ENCODE data around the gene SKA3.
"Not testable (repeated sequence)": the region's sequence is repeated elsewhere in the genome, so short reads cannot be mapped to it uniquely, and the experiment has no call there.

The SKA3 gene

DNA sequence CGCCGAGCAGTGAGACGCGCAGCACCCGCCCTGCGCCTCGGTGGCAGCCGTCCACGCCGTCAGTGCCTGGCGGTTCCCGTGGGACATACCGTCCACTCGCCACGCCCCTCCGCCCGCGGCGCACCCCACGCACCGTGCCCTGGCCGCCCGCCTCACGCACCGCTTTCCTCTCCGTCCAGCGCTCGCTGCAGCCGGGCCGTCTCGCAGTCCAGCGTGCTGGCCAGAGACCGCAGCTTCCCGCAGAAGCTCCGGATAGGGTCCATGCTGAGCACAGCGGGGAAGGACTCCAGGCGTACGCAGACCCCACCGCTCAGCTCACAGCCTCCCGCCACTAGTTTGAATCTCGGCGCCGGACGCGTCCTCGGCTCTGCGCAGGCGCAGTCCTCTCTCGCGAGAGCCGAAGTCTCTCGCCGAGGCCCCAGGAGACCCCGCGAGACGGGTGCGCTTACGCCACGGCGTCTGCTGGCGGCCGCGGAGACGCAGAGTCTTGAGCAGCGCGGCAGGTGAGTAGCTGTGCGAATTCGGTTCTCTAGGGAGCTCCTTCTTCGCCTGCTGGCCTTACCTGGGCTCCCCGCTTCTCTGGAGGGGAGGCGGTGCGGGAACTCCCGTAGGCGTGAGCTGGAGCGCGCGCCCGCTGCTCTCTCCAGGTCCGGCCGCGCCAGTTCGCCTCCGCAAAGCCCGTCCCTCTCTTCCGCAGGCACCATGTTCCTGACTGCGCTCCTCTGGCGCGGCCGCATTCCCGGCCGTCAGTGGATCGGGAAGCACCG lies at the start of gene SKA3, which contains the start of gene MRPL57:
Gene SKA3, minus strand, starts transcription at position 338 of the 767 bp plus-strand sequence. Its CDS starts 75 bp downstream, at position 263.
Gene MRPL57, plus strand, starts transcription at position 444 of the 767 bp plus-strand sequence. Its CDS starts 259 bp downstream, at position 703.
- peak; percentile 91 for DNase-seq (ENCODE audit: low read depth)

DNA sequence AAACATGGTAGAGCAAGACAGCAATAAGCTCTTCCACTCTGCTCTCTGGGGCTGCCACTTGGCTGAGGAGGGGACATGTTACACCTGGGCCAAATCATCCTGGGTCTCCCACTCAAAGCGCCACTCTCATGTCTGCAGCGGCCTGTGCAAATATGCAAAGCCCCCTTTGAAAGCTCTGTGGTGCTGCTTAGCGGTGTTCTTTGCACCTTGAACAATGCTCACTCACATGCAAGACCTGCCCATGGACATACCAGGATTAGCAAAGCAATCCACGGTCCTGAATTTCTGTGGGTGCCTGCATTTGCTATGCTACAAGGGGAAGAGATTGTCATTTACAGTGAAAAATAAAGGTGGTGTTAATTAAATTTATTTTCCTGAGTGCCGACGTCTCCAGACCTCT lies 48.7 kb upstream of the SKA3 start:
- DNase-seq (ENCODE audit: low read depth) = no peak

DNA sequence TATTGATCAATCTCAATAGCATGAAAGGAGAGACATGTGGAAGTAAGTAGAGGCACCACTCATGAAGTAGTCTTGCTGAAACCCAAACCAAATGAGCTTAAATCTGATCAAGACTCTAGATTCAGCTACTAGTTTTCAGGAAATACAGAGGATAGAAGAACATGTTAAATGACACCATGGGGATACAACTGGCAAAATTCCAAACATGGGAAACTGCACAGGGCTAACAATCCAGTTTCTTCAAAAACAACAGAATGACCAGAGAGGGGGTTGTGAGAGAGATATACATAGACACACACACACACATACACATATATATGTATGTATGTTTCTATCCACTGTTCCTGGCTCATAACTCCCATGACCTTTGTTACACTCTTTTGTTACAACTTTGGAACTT lies 44.9 kb upstream of the SKA3 start:
- no peak for DNase-seq (ENCODE audit: low read depth)

DNA sequence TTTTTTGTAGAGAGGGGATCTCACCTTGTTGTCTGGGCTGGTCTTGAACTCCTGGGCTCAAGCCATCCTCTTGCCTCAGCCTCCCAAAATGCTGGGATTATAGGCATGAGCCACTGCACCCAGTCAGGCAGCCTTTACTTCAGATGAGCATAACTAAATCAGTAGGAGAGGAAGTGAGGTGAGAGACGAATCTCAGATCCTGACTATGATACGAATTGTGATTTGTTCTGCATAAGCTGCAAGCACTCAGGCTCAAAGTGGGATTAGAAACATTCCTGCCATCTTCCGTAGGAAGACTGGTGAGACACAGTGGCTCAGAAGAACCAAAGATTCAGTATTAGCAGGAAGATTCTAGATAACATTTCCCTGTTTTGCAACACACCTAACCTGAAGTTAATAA lies 43.4 kb upstream of the SKA3 start:
- DNase-seq (ENCODE audit: low read depth) = not testable (repeated sequence)

DNA sequence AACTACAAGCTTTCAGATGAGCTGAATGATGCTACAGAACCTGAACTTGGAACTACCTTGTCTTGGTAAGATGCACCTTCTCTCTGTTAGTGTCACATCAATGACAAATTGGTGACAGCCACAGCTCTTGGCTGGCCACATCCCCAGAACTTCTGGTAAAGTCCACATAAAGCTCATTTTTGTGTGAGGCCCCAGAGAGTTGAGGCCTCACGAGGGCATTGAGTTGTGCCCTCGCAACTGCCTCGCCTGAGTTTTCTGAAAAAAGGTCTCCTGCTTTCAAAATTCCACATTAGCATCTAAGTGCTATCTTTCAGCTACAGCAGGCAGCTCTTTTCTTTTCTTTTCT lies 42.7 kb upstream of the SKA3 start:
- DNase-seq (ENCODE audit: low read depth) = no peak

DNA sequence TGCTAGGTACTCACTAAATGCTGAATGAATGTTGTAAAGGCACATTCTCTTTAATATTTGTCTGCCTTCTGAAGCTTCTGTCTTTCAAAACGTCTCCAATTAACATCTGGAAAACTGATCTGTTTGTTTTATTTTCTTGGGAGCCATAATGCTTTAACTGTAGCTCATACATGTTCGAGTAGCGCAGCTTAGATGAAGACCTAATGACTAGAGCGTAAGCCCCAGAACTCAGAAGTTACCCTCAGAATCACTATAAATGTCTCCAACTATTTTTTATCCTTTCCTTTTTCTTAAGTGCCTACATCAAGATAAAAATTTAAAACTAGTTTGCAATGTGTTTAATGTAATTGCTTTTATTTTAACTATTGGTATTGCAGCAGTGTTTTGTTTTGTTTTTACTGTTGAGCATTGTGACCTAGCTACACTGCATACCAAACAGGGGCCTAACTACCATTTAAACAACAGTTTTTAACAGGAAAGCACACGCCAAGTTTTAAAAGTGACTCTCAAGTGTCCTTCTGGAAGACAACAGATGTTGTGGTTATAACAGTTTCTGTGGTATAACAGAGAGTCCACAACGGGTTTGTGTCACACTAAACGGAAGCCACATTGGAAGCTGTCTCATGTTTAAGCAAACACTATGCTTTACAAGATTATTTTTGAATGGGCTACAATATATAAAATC lies 42.1 kb upstream of the SKA3 start:
- DNase-seq (ENCODE audit: low read depth) = no peak

DNA sequence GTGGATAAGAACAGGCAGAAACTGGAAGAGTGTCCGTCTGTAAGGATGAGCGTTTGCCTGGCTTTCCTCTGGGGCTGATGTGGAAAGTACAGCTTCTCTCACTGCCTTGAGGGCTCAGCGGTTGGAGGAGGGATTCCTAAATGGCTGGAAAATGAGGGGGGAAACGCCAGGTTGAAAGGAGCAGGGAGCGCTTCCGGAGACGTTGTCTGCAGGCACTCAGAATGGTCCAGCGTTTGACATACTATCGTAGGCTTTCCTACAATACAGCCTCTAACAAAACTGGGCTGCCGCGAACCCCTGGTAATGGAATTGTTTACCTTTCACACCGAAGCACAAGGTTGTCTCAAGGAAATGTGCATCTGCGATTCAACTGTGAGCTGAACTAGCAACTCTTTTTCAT lies 40.0 kb upstream of the SKA3 start:
- no peak for DNase-seq (ENCODE audit: low read depth)

DNA sequence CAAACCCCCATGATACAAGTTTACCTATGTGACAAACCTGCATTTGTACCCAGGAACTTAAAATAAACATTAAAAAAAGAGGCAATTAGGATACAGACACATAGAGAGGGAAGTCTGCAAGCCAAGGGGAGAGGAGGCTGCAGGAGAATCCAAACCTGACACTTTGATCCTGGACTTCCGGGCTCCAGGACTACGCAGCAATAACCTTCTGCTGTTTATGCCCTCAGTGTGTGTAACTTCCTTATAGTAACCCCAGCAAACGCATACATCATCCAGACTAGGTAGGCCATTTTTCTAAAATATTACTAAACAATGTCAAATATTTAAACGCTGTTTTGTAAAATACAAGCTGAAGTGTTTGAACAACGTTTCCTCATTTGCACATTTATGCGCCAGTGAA lies 39.1 kb upstream of the SKA3 start:
- not testable (repeated sequence) for DNase-seq (ENCODE audit: low read depth)

DNA sequence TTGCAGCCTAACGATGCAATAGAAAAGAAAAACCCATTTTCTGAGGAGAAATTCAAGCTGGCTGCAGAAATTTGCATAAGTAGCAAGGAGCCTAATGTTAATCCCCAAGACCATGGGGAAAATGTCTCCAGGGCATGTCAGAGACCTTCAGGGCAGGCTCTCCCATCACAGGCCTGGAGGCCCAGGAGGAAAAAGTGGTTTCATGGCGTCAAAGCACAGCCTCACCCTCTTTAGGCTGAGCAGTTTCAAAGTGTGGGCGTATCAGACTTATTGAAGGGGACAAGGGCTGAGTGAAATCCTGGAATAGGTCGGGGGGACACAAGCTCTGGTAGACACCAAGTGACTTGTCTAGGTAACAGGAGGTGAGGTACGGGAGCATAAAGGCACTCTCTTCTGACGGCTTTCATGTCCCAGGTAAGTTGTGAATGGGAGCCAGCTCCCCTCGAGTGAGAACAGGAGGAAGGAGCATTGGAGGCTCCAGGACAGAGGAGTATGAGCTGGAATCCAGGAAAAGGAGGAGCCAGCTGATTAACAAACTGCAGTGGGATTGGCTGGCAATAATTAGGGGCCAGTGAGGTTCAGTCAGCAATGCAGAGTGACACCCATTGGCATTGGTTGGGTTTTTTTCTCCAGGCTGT lies 35.9 kb upstream of the SKA3 start:
- no peak for DNase-seq (ENCODE audit: low read depth)

DNA sequence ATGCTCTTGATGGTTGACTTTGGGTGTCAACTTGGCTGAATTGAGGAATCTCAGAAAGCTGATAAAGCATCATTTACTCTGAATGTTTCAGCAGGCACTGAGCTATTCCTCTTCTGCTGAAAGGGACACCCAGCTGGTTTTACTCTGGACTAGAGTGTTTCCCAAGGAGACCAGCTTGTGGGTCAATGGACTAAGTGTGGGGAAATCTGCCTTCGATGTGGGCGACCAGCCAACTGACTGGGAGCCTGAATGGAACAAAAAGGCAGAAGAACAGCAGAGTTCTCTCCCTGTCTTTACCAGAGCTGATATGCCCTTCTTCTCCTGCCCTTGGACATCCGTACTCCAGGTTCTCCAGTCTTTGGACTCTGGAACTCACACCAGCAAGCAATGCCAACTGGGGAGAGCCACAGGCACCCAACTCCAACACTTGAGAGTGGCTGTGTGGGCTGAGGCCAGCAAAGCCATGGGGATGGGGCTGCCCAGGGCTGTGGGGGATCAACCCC lies 32.4 kb upstream of the SKA3 start:
- no peak for DNase-seq (ENCODE audit: low read depth)

DNA sequence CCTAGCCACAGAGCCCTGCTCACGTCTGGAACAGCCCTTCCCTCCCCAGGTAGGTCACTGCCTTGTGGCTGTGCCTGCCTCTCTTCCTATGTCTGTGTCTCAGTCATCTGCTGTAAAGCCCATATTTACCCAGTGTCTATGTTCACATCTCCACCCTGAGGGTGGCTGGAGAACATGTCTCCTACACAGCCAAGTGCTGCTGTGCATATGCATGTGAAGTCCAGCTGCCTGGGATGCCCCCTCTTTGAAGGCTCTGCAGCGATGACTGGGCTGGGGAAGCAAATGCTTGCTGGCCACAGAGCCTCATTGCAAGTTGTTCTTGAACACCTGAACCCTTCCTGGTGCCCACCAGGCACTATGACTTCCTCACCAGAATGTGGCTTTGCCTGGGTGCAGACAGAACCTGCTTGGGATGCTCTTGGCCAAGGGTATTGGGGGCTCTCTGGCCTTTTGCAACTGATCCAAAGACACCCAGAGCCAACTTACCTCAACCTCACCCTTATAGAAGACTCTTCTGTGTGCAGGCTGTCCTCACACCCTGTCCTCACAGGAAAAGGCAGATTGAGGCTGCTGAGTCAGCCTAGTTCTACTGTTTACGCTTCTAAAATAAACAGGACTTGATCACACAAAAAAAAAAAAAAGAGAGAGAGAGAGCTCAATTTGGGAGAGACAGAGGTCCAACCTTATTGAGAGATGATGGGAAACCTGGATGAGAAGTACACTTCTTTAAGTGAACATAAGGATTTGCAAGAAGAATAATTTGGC lies 26.6 kb upstream of the SKA3 start:
- DNase-seq (ENCODE audit: low read depth) = no peak

DNA sequence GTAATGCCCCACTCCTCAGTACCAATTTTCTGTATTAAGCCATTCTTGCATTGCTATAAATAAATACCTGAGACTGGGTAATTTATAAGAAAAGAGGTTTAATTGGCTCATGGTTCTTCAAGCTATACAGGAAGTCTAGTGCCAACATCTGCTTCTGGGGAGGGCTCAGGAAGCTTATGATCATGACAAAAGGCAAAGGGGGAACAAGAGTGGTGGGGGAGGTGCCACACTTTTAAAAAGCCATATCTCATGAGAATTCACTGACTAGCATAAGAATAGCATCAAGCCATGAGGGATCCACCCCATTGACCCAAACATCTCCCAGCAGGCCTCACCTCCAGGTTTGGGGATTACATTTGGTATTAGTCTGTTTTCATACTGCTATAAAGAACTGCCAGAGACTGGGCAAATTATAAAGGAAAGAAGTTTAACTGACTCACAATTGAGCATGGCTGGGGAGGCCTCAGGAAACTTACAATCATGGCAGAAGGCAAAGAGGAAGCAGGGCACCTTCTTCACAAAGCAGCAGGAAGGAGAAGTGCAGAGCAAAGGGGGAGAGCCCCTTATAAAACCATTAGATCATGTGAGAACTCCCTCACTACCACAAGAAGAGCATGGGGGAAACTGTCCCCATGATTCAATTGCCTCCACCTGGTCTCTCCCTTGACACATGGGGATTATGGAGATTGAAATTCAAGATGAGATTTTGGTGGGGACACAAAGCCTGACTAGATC lies 25.3 kb upstream of the SKA3 start:
- DNase-seq (ENCODE audit: low read depth) = not testable (repeated sequence)

DNA sequence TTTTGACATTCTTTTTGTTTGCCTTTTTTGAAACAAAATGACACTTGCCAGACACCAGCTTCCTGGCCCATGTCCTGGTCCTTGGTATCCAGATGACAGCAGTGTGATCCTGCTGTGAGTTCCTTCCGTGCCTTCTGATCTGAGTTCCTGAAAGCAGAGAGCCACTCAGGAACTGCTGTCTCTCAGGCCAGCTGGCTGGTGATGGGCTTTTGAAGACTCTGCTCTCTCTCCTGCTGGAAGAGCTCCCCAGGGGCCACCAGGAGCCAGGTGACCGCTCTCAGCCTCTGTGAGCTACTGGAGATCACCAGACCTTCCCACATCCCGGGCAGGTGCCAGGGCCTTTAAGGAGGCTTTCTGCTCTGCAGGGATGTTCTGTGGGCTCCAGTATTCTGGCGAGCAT lies 22.0 kb upstream of the SKA3 start:
- not testable (repeated sequence) for DNase-seq (ENCODE audit: low read depth)

DNA sequence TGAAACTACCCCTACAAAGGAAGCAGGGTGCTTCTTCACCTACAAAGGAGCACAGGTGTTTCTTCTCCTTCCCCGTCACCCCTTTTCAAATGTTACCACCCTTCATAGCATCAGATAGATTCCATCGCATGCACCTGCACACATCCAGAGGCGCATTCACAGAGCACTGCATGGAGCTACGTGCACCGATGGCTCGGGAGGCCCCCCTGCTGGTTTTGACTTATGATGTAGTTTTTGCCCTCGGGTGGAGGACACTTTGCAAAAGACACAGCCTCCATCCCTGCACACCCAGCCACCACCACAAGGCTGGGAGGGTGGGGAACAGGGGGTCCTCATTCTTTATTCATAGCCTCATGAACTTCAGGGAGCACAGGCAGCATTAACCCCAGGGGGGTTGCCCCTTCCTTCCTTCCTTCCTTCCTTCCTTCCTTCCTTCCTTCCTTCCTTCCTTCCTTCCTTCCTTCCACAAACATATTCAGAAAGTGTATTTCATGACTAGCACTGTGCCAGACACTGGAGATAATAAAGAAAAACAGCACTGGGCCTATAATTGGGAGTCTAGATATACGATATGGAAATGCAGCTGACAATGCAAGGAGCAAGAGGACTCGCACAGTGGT lies 21.4 kb upstream of the SKA3 start:
- not testable (repeated sequence) for DNase-seq (ENCODE audit: low read depth)

DNA sequence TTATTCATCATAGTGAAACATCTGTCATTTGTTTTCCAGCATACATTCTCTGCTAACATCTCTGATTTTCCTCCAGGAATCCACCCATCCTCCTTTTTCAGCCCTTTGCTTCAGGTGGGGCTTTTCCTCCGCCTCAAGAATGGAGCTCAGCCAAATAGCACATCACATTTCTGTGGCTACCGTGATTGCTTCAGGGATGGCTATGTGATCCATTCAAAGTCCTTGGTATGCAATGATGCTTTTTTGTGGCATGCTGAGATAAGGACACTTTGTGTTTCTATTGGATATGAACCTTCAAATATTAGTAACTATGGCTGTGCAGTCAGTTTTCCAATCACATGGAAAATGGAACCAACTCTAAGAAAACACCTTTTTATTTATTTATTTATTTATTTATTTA lies 18.4 kb upstream of the SKA3 start:
- not testable (repeated sequence) for DNase-seq (ENCODE audit: low read depth)

DNA sequence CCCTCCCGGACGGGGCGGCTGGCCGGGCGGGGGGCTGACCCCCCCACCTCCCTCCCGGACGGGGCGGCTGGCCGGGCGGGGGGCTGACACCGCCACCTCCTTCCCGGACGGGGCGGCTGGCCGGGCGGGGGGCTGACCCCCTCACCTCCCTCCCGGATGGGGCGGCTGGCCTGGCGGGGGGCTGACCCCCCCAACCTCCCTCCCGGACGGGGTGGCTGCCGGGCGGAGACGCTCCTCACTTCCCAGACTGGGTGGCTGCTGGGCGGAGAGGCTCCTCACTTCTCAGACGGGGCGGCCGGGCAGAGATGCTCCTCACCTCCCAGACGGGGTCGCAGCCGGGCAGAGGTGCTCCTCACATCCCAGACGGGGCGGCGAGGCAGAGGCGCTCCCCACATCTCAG lies 10.1 kb upstream of the SKA3 start:
- DNase-seq (ENCODE audit: low read depth) = not testable (repeated sequence)

DNA sequence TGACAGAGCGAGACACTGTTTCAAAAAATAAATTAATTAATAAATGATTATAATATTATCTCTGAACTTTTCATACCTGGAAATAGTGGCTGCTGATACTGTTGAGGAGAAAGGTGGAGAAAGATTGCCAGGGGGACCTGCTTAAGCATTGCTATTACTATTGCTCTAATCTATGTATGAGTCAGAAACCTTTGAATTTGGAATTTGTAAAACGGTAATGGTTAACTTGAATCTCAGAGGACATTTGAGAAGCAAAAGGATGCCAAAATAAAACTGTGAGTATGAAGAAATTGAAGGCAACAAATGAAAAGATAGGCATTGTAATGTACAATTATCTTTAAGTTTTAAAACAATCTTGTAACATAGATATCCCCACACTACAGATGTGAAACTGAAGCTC lies 5.3 kb upstream of the SKA3 start:
- DNase-seq (ENCODE audit: low read depth) = no peak

DNA sequence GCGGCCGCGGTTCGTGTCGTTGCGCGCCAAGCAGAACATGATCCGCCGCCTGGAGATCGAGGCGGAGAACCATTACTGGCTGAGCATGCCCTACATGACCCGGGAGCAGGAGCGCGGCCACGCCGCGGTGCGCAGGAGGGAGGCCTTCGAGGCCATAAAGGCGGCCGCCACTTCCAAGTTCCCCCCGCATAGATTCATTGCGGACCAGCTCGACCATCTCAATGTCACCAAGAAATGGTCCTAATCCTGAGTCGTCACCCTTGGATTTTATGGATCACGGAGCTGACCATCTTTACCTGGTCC lies 581 bp upstream of the SKA3 start:
- no peak for DNase-seq (ENCODE audit: low read depth)

DNA sequence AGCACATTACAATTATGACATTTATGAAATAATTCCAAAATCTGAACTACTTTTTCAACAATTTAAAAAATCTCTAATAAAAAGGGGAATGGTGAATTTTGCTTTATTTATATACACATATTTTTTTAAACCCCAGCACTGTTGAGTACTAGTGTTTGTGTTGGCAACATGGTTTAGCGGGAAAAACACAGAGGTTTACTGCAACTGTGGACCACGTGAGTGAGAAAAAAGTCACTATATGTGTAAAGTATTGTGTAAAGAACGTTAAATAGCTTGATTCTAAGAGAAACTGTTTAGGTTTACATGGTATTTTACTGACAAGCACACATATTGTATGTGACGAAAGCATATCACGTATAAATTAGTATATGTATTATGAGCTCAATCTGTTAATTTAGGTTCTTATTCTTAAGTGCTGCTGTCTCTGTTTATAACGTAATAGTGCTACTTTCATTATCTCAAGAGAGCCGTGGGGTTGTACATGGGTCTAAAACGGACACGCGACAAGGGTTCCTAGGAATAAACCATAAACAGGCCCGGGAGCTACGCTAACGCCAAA lies 617 bp downstream of the SKA3 start:
- no peak for DNase-seq (ENCODE audit: low read depth)

DNA sequence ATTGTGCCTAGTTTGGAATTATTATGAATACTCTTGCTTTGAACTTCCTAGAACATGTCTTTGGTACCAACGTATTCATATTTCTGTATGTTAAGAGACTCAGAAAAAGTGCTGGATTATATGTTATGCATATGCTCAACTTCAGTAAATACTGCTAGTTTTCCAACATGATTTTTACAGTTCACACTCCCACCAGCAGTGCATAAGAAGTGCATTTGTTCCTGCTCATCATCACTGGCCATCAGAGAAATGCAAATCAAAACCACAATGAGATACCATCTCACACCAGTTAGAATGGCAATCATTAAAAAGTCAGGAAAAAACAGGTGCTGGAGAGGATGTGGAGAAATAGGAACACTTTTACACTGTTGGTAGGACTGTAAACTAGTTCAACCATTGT lies 2.6 kb downstream of the SKA3 start:
- not testable (repeated sequence) for DNase-seq (ENCODE audit: low read depth)

DNA sequence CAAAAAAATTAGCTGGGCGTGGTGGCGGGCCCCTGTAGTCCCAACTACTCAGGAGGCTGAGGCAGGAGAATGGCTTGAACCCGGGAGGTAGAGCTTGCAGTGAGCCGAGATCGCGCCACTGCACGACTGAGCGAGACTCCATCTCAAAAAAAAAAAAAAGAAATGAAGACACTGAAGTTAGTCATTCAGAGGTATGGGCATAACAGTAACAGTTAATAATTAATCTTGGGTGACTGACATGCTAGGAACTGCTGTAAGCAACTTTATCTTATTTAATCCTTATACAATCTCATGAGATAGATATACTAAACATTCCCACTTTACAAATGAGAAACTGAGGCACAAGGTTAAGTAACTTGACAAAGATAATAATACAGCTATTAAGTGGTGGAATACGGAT lies 4.9 kb downstream of the SKA3 start:
- DNase-seq (ENCODE audit: low read depth) = no peak

Data from activated T-helper 1 cell treated with Interleukin-2 at 50 U/mL for 16 hours (primary cell).